Measurements from ENCODE around the gene FAM8A1. TPM values are rescaled to one million over a fixed set of nuclear protein-coding genes. Genes with fewer than 3 reads are reported as not detected.

FAM8A1 gene
- total RNA-seq, 2 donors from 2014 or later, result 13.0 to 15.8 TPM

GRCh38 chr6:17650656-17651309, 50.7 kb downstream of the FAM8A1 start:
- no peaks in the 10 kb centered on the region for H3K9me3 ChIP-seq (ENCODE audit: control insufficient read depth, low read length, poor library complexity, severe bottlenecking)
- H3K36me3 Mint-ChIP-seq (ENCODE audit: low read depth), result peaks cover 6% of the 10 kb centered on the region
- H3K27ac Mint-ChIP-seq, result no peak overlapping the region
- no peak for DNase-seq
- peaks cover 9% of the 10 kb centered on the region for H3K4me1 Mint-ChIP-seq
- H3K27me3 Mint-ChIP-seq, result no peaks in the 10 kb centered on the region
- no peak overlapping the region for H3K4me3 Mint-ChIP-seq
- ATAC-seq, result no peak

- peak overlapping the region; percentile 58 for H3K4me3 Mint-ChIP-seq
- peaks cover 11% of the 10 kb centered on the region for H3K4me1 Mint-ChIP-seq
- peak overlapping the region; percentile 81 for H3K27ac Mint-ChIP-seq
- DNase-seq, result no peak
- H3K9me3 ChIP-seq (ENCODE audit: control insufficient read depth, low read length, poor library complexity, severe bottlenecking), result no peaks in the 10 kb centered on the region
- ATAC-seq, result no peak
- H3K36me3 Mint-ChIP-seq (ENCODE audit: low read depth), result peaks cover 7% of the 10 kb centered on the region
- no peaks in the 10 kb centered on the region for H3K27me3 Mint-ChIP-seq
Observed at GRCh38 chr6:17653198-17653882, 53.2 kb downstream of the FAM8A1 start.

GRCh38 chr6:17656092-17656491, 56.0 kb downstream of the FAM8A1 start:
- no peaks in the 10 kb centered on the region for H3K27me3 Mint-ChIP-seq
- ATAC-seq, result no peak
- peaks cover 6% of the 10 kb centered on the region for H3K4me1 Mint-ChIP-seq
- H3K27ac Mint-ChIP-seq, result peak overlapping the region; percentile 81
- no peak for DNase-seq
- H3K4me3 Mint-ChIP-seq, result peak overlapping the region; percentile 68
- H3K36me3 Mint-ChIP-seq (ENCODE audit: low read depth), result peaks cover 2% of the 10 kb centered on the region
- no peaks in the 10 kb centered on the region for H3K9me3 ChIP-seq (ENCODE audit: control insufficient read depth, low read length, poor library complexity, severe bottlenecking)

- Mint-ChIP-seq H3K4me1 (peaks cover 6% of the 10 kb centered on the region), H3K36me3 (ENCODE audit: low read depth) (peaks cover 2% of the 10 kb centered on the region), H3K4me3 (no peak overlapping the region), H3K27me3 (no peaks in the 10 kb centered on the region), H3K27ac (peak overlapping the region; percentile 81)
- no peaks in the 10 kb centered on the region for H3K9me3 ChIP-seq (ENCODE audit: control insufficient read depth, low read length, poor library complexity, severe bottlenecking)
- ATAC-seq (no peak), DNase-seq (no peak)
Observed at GRCh38 chr6:17656644-17657043, 56.5 kb downstream of the FAM8A1 start.

Other genes with a start within 250 kb of the FAM8A1 start
- not detected for gene CAP2, start 206.7 kb upstream of the FAM8A1 start, total RNA-seq
- gene NUP153, start 106.6 kb downstream of the FAM8A1 start, total RNA-seq, result 10 to 100 TPM; 63.3 to 66.3 TPM

All from T-helper 17 cell (primary cell).